T-helper 1 cell treated with Interleukin-12 subunit alpha and Interleukin-12 subunit beta and Interleukin-4 antibody, amounts not matched to agents 30 μg/mL and 1 μg/mL, for 36 hours (primary cell): Measurements from ENCODE around the gene PRDM12.
A peak's percentile ranks its signal among the peaks of the same experiment; 100 is the strongest.
"Not testable (repeated sequence)": the region's sequence is repeated elsewhere in the genome, so short reads cannot be mapped to it uniquely, and the experiment has no call there.

ENCODE experiments used
- H3K27ac Mint-ChIP-seq: one replicate; pipeline ENCODE4 v1.8.0; 2021; ENCODE audit warnings: mild to moderate bottlenecking, mixed read lengths
- H3K27me3 Mint-ChIP-seq: one replicate; pipeline ENCODE4 v1.8.0; 2021; ENCODE audit warnings: low read depth, mixed read lengths
- H3K36me3 Mint-ChIP-seq: one replicate; pipeline ENCODE4 v1.8.0; 2021; ENCODE audit warnings: low read depth, mixed read lengths
- H3K4me1 Mint-ChIP-seq: one replicate; pipeline ENCODE4 v1.8.0; 2021; ENCODE audit warnings: low read depth, mixed read lengths
- H3K4me3 Mint-ChIP-seq: one replicate; pipeline ENCODE4 v1.8.0; 2021; ENCODE audit warnings: mild to moderate bottlenecking, moderate library complexity, mixed read lengths
- H3K9me3 Mint-ChIP-seq: one replicate; pipeline ENCODE4 v1.8.0; 2021; ENCODE audit warnings: mixed read lengths

PRDM12 gene

GRCh38 chr9:130685945-130686344 is 21.6 kb downstream of the PRDM12 start:
- H3K4me1 Mint-ChIP-seq, result peaks cover 22% of the 10 kb centered on the region
- H3K27ac Mint-ChIP-seq, H3K9me3 Mint-ChIP-seq, H3K4me3 Mint-ChIP-seq, H3K36me3 Mint-ChIP-seq: not testable (repeated sequence)
- H3K27me3 Mint-ChIP-seq, result peaks cover 12% of the 10 kb centered on the region

GRCh38 chr9:130687615-130688014 is 23.2 kb downstream of the PRDM12 start:
- H3K27me3 Mint-ChIP-seq, result peaks cover 8% of the 10 kb centered on the region
- H3K4me3 Mint-ChIP-seq, result no peak overlapping the region
- peaks cover 19% of the 10 kb centered on the region for H3K4me1 Mint-ChIP-seq
- no peak overlapping the region for H3K27ac Mint-ChIP-seq
- H3K9me3 Mint-ChIP-seq, result peaks cover 4% of the 10 kb centered on the region
- no peaks in the 10 kb centered on the region for H3K36me3 Mint-ChIP-seq

GRCh38 chr9:130688072-130688471 is 23.7 kb downstream of the PRDM12 start:
- Mint-ChIP-seq H3K27ac (no peak overlapping the region), H3K27me3 (peaks cover 8% of the 10 kb centered on the region), H3K9me3 (peaks cover 6% of the 10 kb centered on the region), H3K36me3 (no peaks in the 10 kb centered on the region), H3K4me1 (peaks cover 23% of the 10 kb centered on the region), H3K4me3 (no peak overlapping the region)

- H3K27ac Mint-ChIP-seq, result no peak overlapping the region
- peaks cover 34% of the 10 kb centered on the region for H3K4me1 Mint-ChIP-seq
- H3K9me3 Mint-ChIP-seq, result peaks cover 10% of the 10 kb centered on the region
- peak overlapping the region; percentile 2 for H3K4me3 Mint-ChIP-seq
- peaks cover 8% of the 10 kb centered on the region for H3K27me3 Mint-ChIP-seq
- peaks cover 3% of the 10 kb centered on the region for H3K36me3 Mint-ChIP-seq
These were observed 25.2 kb downstream of the PRDM12 start for GRCh38 chr9:130689572-130689936.

GRCh38 chr9:130689937-130690700 is 25.7 kb downstream of the PRDM12 start:
- Mint-ChIP-seq H3K36me3 (peaks cover 6% of the 10 kb centered on the region), H3K27ac (peak overlapping the region; percentile 21), H3K27me3 (peaks cover 8% of the 10 kb centered on the region), H3K4me3 (no peak overlapping the region), H3K4me1 (peaks cover 37% of the 10 kb centered on the region), H3K9me3 (peaks cover 10% of the 10 kb centered on the region)

- Mint-ChIP-seq H3K4me3 (peak overlapping the region; percentile 97), H3K9me3 (peaks cover 6% of the 10 kb centered on the region), H3K36me3 (peaks cover 23% of the 10 kb centered on the region), H3K27ac (no peak overlapping the region), H3K27me3 (peaks cover 4% of the 10 kb centered on the region), H3K4me1 (peaks cover 52% of the 10 kb centered on the region)
These were observed 27.9 kb downstream of the PRDM12 start for GRCh38 chr9:130692321-130692720.

GRCh38 chr9:130693101-130693425 is 28.7 kb downstream of the PRDM12 start:
- Mint-ChIP-seq H3K36me3 (peaks cover 26% of the 10 kb centered on the region), H3K9me3 (peaks cover 6% of the 10 kb centered on the region), H3K27me3 (peaks cover 4% of the 10 kb centered on the region), H3K4me3 (peak overlapping the region; percentile 97), H3K4me1 (peaks cover 48% of the 10 kb centered on the region), H3K27ac (peak overlapping the region; percentile 91)

GRCh38 chr9:130693426-130694191 is 29.2 kb downstream of the PRDM12 start, which contains the start of gene EXOSC2:
Gene EXOSC2, plus strand, starts transcription at chr9:130693780. Its CDS starts 12 bp downstream, at chr9:130693792.
- peaks cover 26% of the 10 kb centered on the region for H3K36me3 Mint-ChIP-seq
- peaks cover 45% of the 10 kb centered on the region for H3K4me1 Mint-ChIP-seq
- peak within 1 kb of the TSS; percentile 97 for H3K4me3 Mint-ChIP-seq
- peaks cover 6% of the 10 kb centered on the region for H3K9me3 Mint-ChIP-seq
- H3K27me3 Mint-ChIP-seq, result peaks cover 4% of the 10 kb centered on the region
- peak within 1 kb of the TSS; percentile 91 for H3K27ac Mint-ChIP-seq

- Mint-ChIP-seq H3K27me3 (peaks cover 4% of the 10 kb centered on the region), H3K4me1 (peaks cover 50% of the 10 kb centered on the region), H3K36me3 (peaks cover 32% of the 10 kb centered on the region), H3K9me3 (peaks cover 6% of the 10 kb centered on the region), H3K4me3 (peak overlapping the region; percentile 97), H3K27ac (peak overlapping the region; percentile 91)
These were observed 29.8 kb downstream of the PRDM12 start for GRCh38 chr9:130694205-130694604.

- Mint-ChIP-seq H3K27ac (no peak overlapping the region), H3K4me3 (no peak overlapping the region), H3K36me3 (peaks cover 36% of the 10 kb centered on the region), H3K4me1 (peaks cover 41% of the 10 kb centered on the region), H3K27me3 (no peaks in the 10 kb centered on the region), H3K9me3 (peaks cover 6% of the 10 kb centered on the region)
These were observed 31.8 kb downstream of the PRDM12 start for GRCh38 chr9:130696139-130696650.

- H3K4me3 Mint-ChIP-seq, result no peak overlapping the region
- peaks cover 6% of the 10 kb centered on the region for H3K9me3 Mint-ChIP-seq
- H3K27me3 Mint-ChIP-seq, result no peaks in the 10 kb centered on the region
- H3K4me1 Mint-ChIP-seq, result peaks cover 41% of the 10 kb centered on the region
- peaks cover 38% of the 10 kb centered on the region for H3K36me3 Mint-ChIP-seq
- no peak overlapping the region for H3K27ac Mint-ChIP-seq
These were observed 32.6 kb downstream of the PRDM12 start for GRCh38 chr9:130696996-130697395.

GRCh38 chr9:130698514-130698913 is 34.1 kb downstream of the PRDM12 start:
- Mint-ChIP-seq H3K4me3 (no peak overlapping the region), H3K36me3 (peaks cover 50% of the 10 kb centered on the region)

GRCh38 chr9:130699047-130699446 is 34.7 kb downstream of the PRDM12 start:
- Mint-ChIP-seq H3K27ac (no peak overlapping the region), H3K4me1 (peaks cover 29% of the 10 kb centered on the region), H3K27me3 (no peaks in the 10 kb centered on the region), H3K4me3 (no peak overlapping the region), H3K9me3 (no peaks in the 10 kb centered on the region), H3K36me3 (peaks cover 55% of the 10 kb centered on the region)

More at GRCh38 chr9:130698514-130698913, 34.1 kb downstream of the PRDM12 start:
- Mint-ChIP-seq H3K27ac (no peak overlapping the region), H3K9me3 (no peaks in the 10 kb centered on the region), H3K4me1 (peaks cover 32% of the 10 kb centered on the region), H3K27me3 (no peaks in the 10 kb centered on the region)

- no peaks in the 10 kb centered on the region for H3K27me3 Mint-ChIP-seq
- peaks cover 48% of the 10 kb centered on the region for H3K36me3 Mint-ChIP-seq
- H3K4me1 Mint-ChIP-seq, result peaks cover 15% of the 10 kb centered on the region
- H3K4me3 Mint-ChIP-seq, result no peak overlapping the region
- H3K9me3 Mint-ChIP-seq, result no peaks in the 10 kb centered on the region
- H3K27ac Mint-ChIP-seq, result no peak overlapping the region
These were observed 36.9 kb downstream of the PRDM12 start for GRCh38 chr9:130701059-130702022.
